Fibroblast of lung (primary cell): Measurements from ENCODE around the gene ZNF132. TPM values are rescaled to one million over a fixed set of nuclear protein-coding genes. Genes with fewer than 3 reads are reported as not detected.
A peak's percentile ranks its signal among the peaks of the same experiment; 100 is the strongest.

Source experiments
- DNase-seq, 2 donors: peaks; one replicate each; pipeline versions ENCODE4 v3.0.0 to v3.0.0-alpha.2; 2010; ENCODE audit warnings: low read depth in 2 of 2
- H2AFZ ChIP-seq: 2 replicates; pipeline ENCODE4 v1.5.1; 2012; ENCODE audit warnings: low read length, control low read depth, inconsistent platforms
- H3K27ac ChIP-seq: 2 replicates; pipeline ENCODE4 v1.5.1; 2011; ENCODE audit warnings: low read length, control low read depth; ENCODE audit not compliant: insufficient read depth
- H3K27me3 ChIP-seq: 2 replicates; pipeline ENCODE4 v1.5.1; 2011; ENCODE audit warnings: mild to moderate bottlenecking, low read length; ENCODE audit not compliant: control insufficient read depth, insufficient read depth
- H3K36me3 ChIP-seq: 2 replicates; pipeline ENCODE4 v1.5.1; 2011; ENCODE audit warnings: low read length; ENCODE audit not compliant: control insufficient read depth, insufficient read depth
- H3K4me1 ChIP-seq: 2 replicates; pipeline ENCODE4 v1.5.1; 2011; ENCODE audit warnings: low read length; ENCODE audit not compliant: control insufficient read depth, insufficient read depth; ENCODE audit errors: extremely low read depth
- H3K4me2 ChIP-seq: 2 replicates; pipeline ENCODE4 v1.5.1; 2011; ENCODE audit warnings: low read length, control low read depth; ENCODE audit not compliant: insufficient read depth; ENCODE audit errors: extremely low read depth
- H3K4me3 ChIP-seq, 4 experiments: fragments of 200-600 bp in 1 of 4; sonication (generic) in 1 of 4; replicated peaks in 1 of 4; 2 replicates each; pipeline ENCODE4 v1.5.1; 2011 to 2016; ENCODE audit warnings: low read length in 4 of 4, low read depth in 3 of 4, mild to moderate bottlenecking in 3 of 4, control low read depth in 2 of 4, inconsistent platforms in 1 of 4, mixed read lengths in 1 of 4; ENCODE audit not compliant: insufficient read depth in 1 of 4; ENCODE audit errors: control extremely low read depth in 1 of 4
- H3K79me2 ChIP-seq: 2 replicates; pipeline ENCODE4 v1.5.1; 2012; ENCODE audit warnings: mild to moderate bottlenecking, low read length, inconsistent platforms; ENCODE audit not compliant: control insufficient read depth, insufficient read depth
- H3K9ac ChIP-seq: 2 replicates; pipeline ENCODE4 v1.5.1; 2011; ENCODE audit warnings: mild to moderate bottlenecking, low read length, control low read depth; ENCODE audit not compliant: insufficient read depth
- H3K9me3 ChIP-seq: 2 replicates; pipeline ENCODE4 v1.5.1; 2012; ENCODE audit warnings: low read depth, low read length; ENCODE audit not compliant: control insufficient read depth, insufficient read depth
- H4K20me1 ChIP-seq: 2 replicates; pipeline ENCODE4 v1.5.1; 2011; ENCODE audit warnings: low read length; ENCODE audit not compliant: control insufficient read depth, insufficient read depth; ENCODE audit errors: extremely low read depth
- EZH2 ChIP-seq: IDR thresholded peaks from 2 replicates; pipeline ENCODE4 v1.5.1; 2012; ENCODE audit warnings: low read length, control low read depth, mild to moderate bottlenecking; ENCODE audit errors: missing control alignments
- polyA plus RNA-seq, 2 donors: library from polyadenylated mRNA; depleted of rRNA in 1 of 2; stranded (reverse) in 1 of 2; unstranded in 1 of 2; fragments of >200 nt; gene quantifications; 2 replicates each; pipeline ENCODE4 v1.2.1, GENCODE V29; 2011 to 2012; ENCODE audit warnings: missing spikeins in 1 of 2
- total RNA-seq: library from RNA; depleted of rRNA; stranded (reverse); fragments of >200 nt; gene quantifications from 2 replicates; pipeline ENCODE4 v1.2.1, GENCODE V29; 2014
- TF ChIP-seq, protein P1 (sequence below), 2 donors: IDR thresholded peaks in 1 of 2; conservative IDR thresholded peaks in 1 of 2; 1 replicate in 1 of 2; 2 replicates in 1 of 2; pipeline ENCODE4 v1.5.1; 2011 to 2012; ENCODE audit warnings: low read length in 2 of 2, control low read depth in 1 of 2, inconsistent platforms in 1 of 2, low read depth in 1 of 2, mild to moderate bottlenecking in 1 of 2

ZNF132 gene
- total and polyA plus RNA-seq, 2 donors (not counting 1 experiment from before 2014, with no cell fraction given) = 4.1 to 14.5 TPM

DNA sequence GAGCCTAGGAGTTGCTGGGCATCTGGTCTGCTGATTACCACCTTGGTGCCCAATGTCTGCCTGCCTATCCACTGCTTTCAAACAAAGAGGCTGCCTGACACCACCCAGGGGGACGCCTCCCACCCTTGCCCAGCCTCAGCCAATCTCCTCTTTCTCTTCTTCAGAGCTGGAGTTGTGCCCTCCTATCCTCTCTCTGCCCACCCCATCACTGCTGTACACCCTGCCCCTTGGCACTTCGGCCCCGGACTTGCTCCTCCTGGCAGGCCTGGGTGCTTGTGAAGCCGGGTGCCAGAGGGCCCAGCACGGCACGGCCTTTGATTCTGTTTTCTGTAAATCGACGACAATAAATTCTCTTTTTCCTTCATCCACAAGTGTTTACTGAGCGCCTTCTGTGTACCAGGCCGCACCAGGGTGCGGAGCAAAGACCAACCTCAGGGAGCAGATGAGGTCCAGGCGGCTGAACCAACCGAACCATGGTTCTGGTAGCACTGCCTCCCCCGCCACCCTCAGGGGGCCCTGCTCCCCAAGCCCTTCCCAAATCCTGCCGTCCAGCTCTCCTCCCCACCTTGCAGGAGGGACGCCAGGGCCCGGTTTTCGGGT, 39.5 kb downstream of the ZNF132 start:
- Histone ChIP-seq H3K9me3 (no peaks in the 10 kb centered on the region), H4K20me1 (no peaks in the 10 kb centered on the region), H2AFZ (peak overlapping the region; percentile 76), H3K9ac (peak overlapping the region; percentile 48), H3K4me2 (peak overlapping the region; percentile 76), H3K27ac (peak overlapping the region; percentile 43), H3K27me3 (no peaks in the 10 kb centered on the region), H3K36me3 (no peaks in the 10 kb centered on the region), H3K4me1 (peaks cover 4% of the 10 kb centered on the region), H3K79me2 (no peaks in the 10 kb centered on the region), H3K4me3 (peak overlapping the region; percentile 30 to 73 (median 56))
- no peak for DNase-seq
- TF ChIP-seq, protein P1, sequence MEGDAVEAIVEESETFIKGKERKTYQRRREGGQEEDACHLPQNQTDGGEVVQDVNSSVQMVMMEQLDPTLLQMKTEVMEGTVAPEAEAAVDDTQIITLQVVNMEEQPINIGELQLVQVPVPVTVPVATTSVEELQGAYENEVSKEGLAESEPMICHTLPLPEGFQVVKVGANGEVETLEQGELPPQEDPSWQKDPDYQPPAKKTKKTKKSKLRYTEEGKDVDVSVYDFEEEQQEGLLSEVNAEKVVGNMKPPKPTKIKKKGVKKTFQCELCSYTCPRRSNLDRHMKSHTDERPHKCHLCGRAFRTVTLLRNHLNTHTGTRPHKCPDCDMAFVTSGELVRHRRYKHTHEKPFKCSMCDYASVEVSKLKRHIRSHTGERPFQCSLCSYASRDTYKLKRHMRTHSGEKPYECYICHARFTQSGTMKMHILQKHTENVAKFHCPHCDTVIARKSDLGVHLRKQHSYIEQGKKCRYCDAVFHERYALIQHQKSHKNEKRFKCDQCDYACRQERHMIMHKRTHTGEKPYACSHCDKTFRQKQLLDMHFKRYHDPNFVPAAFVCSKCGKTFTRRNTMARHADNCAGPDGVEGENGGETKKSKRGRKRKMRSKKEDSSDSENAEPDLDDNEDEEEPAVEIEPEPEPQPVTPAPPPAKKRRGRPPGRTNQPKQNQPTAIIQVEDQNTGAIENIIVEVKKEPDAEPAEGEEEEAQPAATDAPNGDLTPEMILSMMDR (conservative IDR thresholded peaks at IDR 0.05 in 1 of 2, IDR thresholded peaks at IDR 0.05 in 1 of 2; ENCODE audit: low read depth in 1 of 2, low read length in 2 of 2) = no peak
- TF ChIP-seq EZH2 = no peak

GRCh38 chr19:58399903-58400302, 40.0 kb downstream of the ZNF132 start:
- Histone ChIP-seq H3K36me3 (peaks cover 3% of the 10 kb centered on the region), H3K27ac (no peak overlapping the region), H3K4me2 (peak overlapping the region; percentile 76), H3K4me1 (peaks cover 4% of the 10 kb centered on the region), H2AFZ (no peak overlapping the region), H3K4me3 (no peak overlapping the region), H3K9ac (no peak overlapping the region), H3K79me2 (no peaks in the 10 kb centered on the region), H4K20me1 (no peaks in the 10 kb centered on the region), H3K9me3 (no peaks in the 10 kb centered on the region), H3K27me3 (no peaks in the 10 kb centered on the region)
- TF ChIP-seq EZH2 = no peak
- TF ChIP-seq, protein P1 (conservative IDR thresholded peaks at IDR 0.05 in 1 of 2, IDR thresholded peaks at IDR 0.05 in 1 of 2; ENCODE audit: low read depth in 1 of 2, low read length in 2 of 2) = no peak
- DNase-seq = no peak

DNA sequence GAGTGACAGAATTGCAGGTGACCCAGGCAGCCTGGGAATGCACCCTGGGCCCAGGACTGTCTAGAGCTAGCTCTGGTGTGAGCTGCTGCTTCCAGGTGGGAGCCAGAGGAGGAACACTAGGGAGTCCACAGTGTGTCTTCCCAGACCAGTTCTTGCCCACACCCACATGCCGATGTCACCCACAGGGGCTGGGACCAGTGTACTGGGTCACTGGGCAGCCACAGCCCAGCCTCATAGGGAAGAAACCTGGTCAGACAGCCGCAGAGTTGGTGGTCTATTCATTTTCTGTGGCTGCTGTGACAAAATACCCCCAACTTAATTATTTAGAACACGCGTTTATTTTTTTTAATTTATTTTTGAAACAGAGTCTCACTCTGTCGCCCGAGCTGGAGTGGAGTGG, 41.4 kb downstream of the ZNF132 start:
- no peak for DNase-seq
- H3K79me2 ChIP-seq = no peaks in the 10 kb centered on the region
- H4K20me1 ChIP-seq = no peaks in the 10 kb centered on the region
- H3K4me2 ChIP-seq = no peak overlapping the region
- no peaks in the 10 kb centered on the region for H3K27me3 ChIP-seq
- H3K4me1 ChIP-seq = peaks cover 4% of the 10 kb centered on the region
- no peak overlapping the region for H3K27ac ChIP-seq
- H3K9ac ChIP-seq = no peak overlapping the region
- TF ChIP-seq, protein P1 (conservative IDR thresholded peaks at IDR 0.05 in 1 of 2, IDR thresholded peaks at IDR 0.05 in 1 of 2; ENCODE audit: low read depth in 1 of 2, low read length in 2 of 2) = no peak
- no peak for TF ChIP-seq EZH2
- no peak overlapping the region for H3K4me3 ChIP-seq
- peaks cover 12% of the 10 kb centered on the region for H3K36me3 ChIP-seq
- no peaks in the 10 kb centered on the region for H3K9me3 ChIP-seq
- no peak overlapping the region for H2AFZ ChIP-seq
